ENCODE data around the gene PES1. TPM values are rescaled to one million over a fixed set of nuclear protein-coding genes. Genes with fewer than 3 reads are reported as not detected.

Gene PES1
- total RNA-seq, 4 donors from 2014 or later: 56.3 to 72.0 (median 65.8) TPM

- no peaks in the 10 kb centered on the region for H3K36me3 ChIP-seq
- in situ Hi-C loops (cut with MboI; ENCODE audit: low sequenced_read_pairs in 4 of 4): no loop called here
- no peak for TF ChIP-seq CTCF (IDR thresholded peaks at IDR 0.05 in 4 of 5, conservative IDR thresholded peaks at IDR 0.05 in 1 of 5)
- TF ChIP-seq POLR2A (IDR thresholded peaks at IDR 0.05): no peak
- DNase-seq (peak in 1 of 2 donors; percentile 30), ATAC-seq (no peak)
- intact Hi-C loops (cut with DNase I; ENCODE audit: low total_unique reads): no loop called here
- H3K4me1 ChIP-seq: peaks cover 28 to 31% of the 10 kb centered on the region in 2 donors
- no peaks in the 10 kb centered on the region for H3K27me3 ChIP-seq
- no peak overlapping the region for H3K4me3 ChIP-seq
- no peak overlapping the region for H3K27ac ChIP-seq
- H3K9me3 ChIP-seq: no peaks in the 10 kb centered on the region
Observed at GRCh38 chr22:30610299-30610698, 18.6 kb upstream of the PES1 start.

GRCh38 chr22:30609260-30610185 lies 17.8 kb upstream of the PES1 start:
- ATAC-seq: no peak
- in situ Hi-C loops (cut with MboI; ENCODE audit: low sequenced_read_pairs in 4 of 4): no loop called here
- no peaks in the 10 kb centered on the region for H3K27me3 ChIP-seq

GRCh38 chr22:30607939-30608338 lies 16.2 kb upstream of the PES1 start:
- in situ Hi-C loops (cut with MboI; ENCODE audit: low sequenced_read_pairs in 4 of 4) (no loop called here), intact Hi-C loops (cut with DNase I; ENCODE audit: low total_unique reads) (loop anchor here (2.0 kb wide), 1 partner anchor 27 kb away; the partner anchor contains the start of gene SLC35E4)
- no peaks in the 10 kb centered on the region for H3K27me3 ChIP-seq
- H3K36me3 ChIP-seq: peaks cover 0 to 5% of the 10 kb centered on the region in 2 donors
- no peak for ATAC-seq
- peak overlapping the region in 3 of 4 donors; percentile 53 to 77 (median 75) for H3K27ac ChIP-seq
- H3K4me1 ChIP-seq: peaks cover 28 to 31% of the 10 kb centered on the region in 2 donors
- no peaks in the 10 kb centered on the region for H3K9me3 ChIP-seq
- DNase-seq: no peak
- TF ChIP-seq CTCF (IDR thresholded peaks at IDR 0.05 in 4 of 5, conservative IDR thresholded peaks at IDR 0.05 in 1 of 5) (no peak), POLR2A (IDR thresholded peaks at IDR 0.05) (no peak)
- H3K4me3 ChIP-seq: peak overlapping the region in 2 of 4 donors; percentile 68 to 84

More at GRCh38 chr22:30609260-30610185, 17.8 kb upstream of the PES1 start:
- Histone ChIP-seq H3K36me3 (no peaks in the 10 kb centered on the region), H3K4me1 (peaks cover 28 to 31% of the 10 kb centered on the region in 2 donors), H3K4me3 (peak overlapping the region in 1 of 4 donors; percentile 13), H3K27ac (peak overlapping the region; percentile 42 to 66 (median 53)), H3K9me3 (no peaks in the 10 kb centered on the region)
- TF ChIP-seq POLR2A (IDR thresholded peaks at IDR 0.05): peak in 1 of 2 donors; percentile 34
- TF ChIP-seq CTCF (IDR thresholded peaks at IDR 0.05 in 4 of 5, conservative IDR thresholded peaks at IDR 0.05 in 1 of 5): no peak
- intact Hi-C loops (cut with DNase I; ENCODE audit: low total_unique reads): no loop called here
- peak; percentile 24 to 35 for DNase-seq

- peak overlapping the region; percentile 53 to 87 (median 76) for H3K27ac ChIP-seq
- in situ Hi-C loops (cut with MboI; ENCODE audit: low sequenced_read_pairs in 4 of 4) (no loop called here), intact Hi-C loops (cut with DNase I; ENCODE audit: low total_unique reads) (loop anchor here (2.0 kb wide), 1 partner anchor 27 kb away; the partner anchor contains the start of gene SLC35E4)
- peaks cover 28 to 31% of the 10 kb centered on the region in 2 donors for H3K4me1 ChIP-seq
- no peaks in the 10 kb centered on the region for H3K9me3 ChIP-seq
- no peak for TF ChIP-seq POLR2A (IDR thresholded peaks at IDR 0.05)
- TF ChIP-seq CTCF (IDR thresholded peaks at IDR 0.05 in 4 of 5, conservative IDR thresholded peaks at IDR 0.05 in 1 of 5): no peak
- ATAC-seq: no peak
- H3K36me3 ChIP-seq: peaks cover 0 to 5% of the 10 kb centered on the region in 2 donors
- H3K4me3 ChIP-seq: peak overlapping the region; percentile 68 to 84 (median 73)
- no peak for DNase-seq
- H3K27me3 ChIP-seq: no peaks in the 10 kb centered on the region
Observed at GRCh38 chr22:30607300-30607930, 15.7 kb upstream of the PES1 start.
